WI38 (cell line): ENCODE results near the gene APOC1.

Source experiments
- H3K4me3 ChIP-seq: 2 replicates; pipeline ENCODE4 v1.5.1; 2011; ENCODE audit warnings: low read depth, mild to moderate bottlenecking, control low read depth, low read length
- CTCF ChIP-seq: IDR thresholded peaks from 2 replicates; pipeline ENCODE4 v1.5.1; 2012; ENCODE audit warnings: low read depth, mild to moderate bottlenecking, control low read depth, low read length

The APOC1 gene

GRCh38 chr19:44891016-44891882 is 23.2 kb upstream of the APOC1 start, which contains the start of gene TOMM40:
Gene TOMM40, plus strand, starts transcription at chr19:44891254. Its CDS starts 162 bp downstream, at chr19:44891416.
- TF ChIP-seq CTCF: no peak
- peak within 1 kb of the TSS; percentile 88 for H3K4me3 ChIP-seq

- H3K4me3 ChIP-seq: no peak overlapping the region
- TF ChIP-seq CTCF: no peak
Measured at GRCh38 chr19:44892932-44893331, 21.5 kb upstream of the APOC1 start.

- TF ChIP-seq CTCF: no peak
- no peak overlapping the region for H3K4me3 ChIP-seq
Measured at GRCh38 chr19:44893332-44894051, 20.9 kb upstream of the APOC1 start.

- H3K4me3 ChIP-seq: no peak overlapping the region
- TF ChIP-seq CTCF: no peak
Measured at GRCh38 chr19:44894052-44894400, 20.4 kb upstream of the APOC1 start.

- TF ChIP-seq CTCF: no peak
- no peak overlapping the region for H3K4me3 ChIP-seq
Measured at GRCh38 chr19:44894946-44895345, 19.5 kb upstream of the APOC1 start.

GRCh38 chr19:44897835-44898234 is 16.6 kb upstream of the APOC1 start:
- no peak overlapping the region for H3K4me3 ChIP-seq
- no peak for TF ChIP-seq CTCF
